Skin epidermis (tissue), 12 donors: ENCODE measurements around the gene NAT14.
"Not testable (repeated sequence)": the region's sequence is repeated elsewhere in the genome, so short reads cannot be mapped to it uniquely, and the experiment has no call there.

Source experiments
- H3K27ac ChIP-seq, 21 experiments: fragments of 200-600 bp; sonication (generic) in 11 of 21; one replicate each; pipeline ENCODE4 v1.5.0; 2020; ENCODE audit warnings: mild to moderate bottlenecking in 3 of 21, inconsistent platforms in 2 of 21, moderate library complexity in 2 of 21
- H3K4me3 ChIP-seq, 7 experiments: fragments of 200-600 bp; sonication (generic) in 2 of 7; one replicate each; pipeline ENCODE4 v1.5.0; 2020; ENCODE audit warnings: inconsistent platforms in 2 of 7, mild to moderate bottlenecking in 2 of 7, moderate library complexity in 1 of 7

Gene NAT14

GRCh38 chr19:55526216-55527196 is 41.5 kb downstream of the NAT14 start:
- Histone ChIP-seq H3K4me3 (no peak overlapping the region), H3K27ac (no peak overlapping the region)

GRCh38 chr19:55527197-55528029 is 42.4 kb downstream of the NAT14 start:
- Histone ChIP-seq H3K27ac (no peak overlapping the region), H3K4me3 (no peak overlapping the region)

- Histone ChIP-seq H3K27ac (no peak overlapping the region), H3K4me3 (no peak overlapping the region)
These were observed 43.2 kb downstream of the NAT14 start for GRCh38 chr19:55528030-55528803.

GRCh38 chr19:55529636-55530234 is 44.7 kb downstream of the NAT14 start:
- H3K4me3 ChIP-seq = no peak overlapping the region
- H3K27ac ChIP-seq = no peak overlapping the region

- H3K27ac ChIP-seq = no peak overlapping the region
- H3K4me3 ChIP-seq = no peak overlapping the region
These were observed 46.0 kb downstream of the NAT14 start for GRCh38 chr19:55530996-55531395.

DNA sequence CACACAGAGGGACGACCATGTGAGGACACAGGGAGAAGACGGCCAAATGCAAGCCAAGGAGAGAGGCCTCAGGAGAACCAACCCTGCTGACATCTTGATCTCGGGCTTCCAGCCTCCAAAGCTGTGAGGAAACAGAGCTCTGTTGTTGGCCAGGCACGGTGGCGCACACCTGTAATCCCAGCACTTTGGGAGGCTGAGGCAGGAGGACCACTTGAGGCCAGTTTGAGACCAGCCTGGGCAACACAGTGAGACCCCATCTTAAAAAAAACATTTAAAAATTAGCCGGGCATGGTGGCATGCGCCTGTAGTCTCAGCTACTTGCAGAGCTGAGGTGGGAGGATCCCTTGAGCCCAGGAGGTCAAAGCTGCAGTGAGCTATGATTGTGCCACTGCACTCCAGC is 49.3 kb downstream of the NAT14 start:
- not testable (repeated sequence) for H3K27ac ChIP-seq, H3K4me3 ChIP-seq

DNA sequence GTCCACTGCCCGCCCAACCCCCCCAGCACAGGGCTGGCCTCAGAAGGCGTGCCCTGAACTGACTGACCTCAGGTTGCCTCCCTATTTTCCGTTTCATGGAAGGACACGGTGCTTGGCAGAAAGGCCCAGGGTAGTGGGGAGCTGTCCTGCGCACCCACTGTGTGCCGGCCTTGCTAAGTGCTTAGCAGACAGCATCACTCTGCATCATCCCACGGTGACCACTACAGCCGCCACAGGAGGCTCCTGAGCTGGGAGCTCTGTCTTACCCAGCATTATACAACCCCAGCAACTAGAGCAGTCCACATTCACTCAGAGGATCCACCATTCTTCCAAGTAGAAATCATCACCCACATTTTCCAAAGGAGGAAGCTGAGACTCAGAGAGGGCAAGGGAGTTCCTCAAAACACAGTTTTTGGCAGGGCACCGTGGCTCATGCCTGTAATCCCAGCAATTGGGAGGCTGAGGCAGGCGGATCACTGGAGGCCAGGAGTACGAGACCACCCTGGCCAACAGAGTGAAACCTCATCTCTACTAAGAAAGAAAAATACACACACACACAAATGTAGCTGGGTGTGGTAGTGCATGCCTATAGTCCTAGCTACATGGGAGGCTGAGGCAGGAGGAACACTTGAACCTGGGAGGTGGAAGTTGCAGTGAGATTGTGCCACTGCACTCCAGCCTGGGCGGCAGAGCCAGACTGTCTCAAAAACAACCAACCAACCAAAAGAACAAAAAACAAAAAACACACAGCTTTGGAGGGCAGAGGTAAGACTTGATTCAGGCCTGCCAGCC is 50.4 kb downstream of the NAT14 start:
- Histone ChIP-seq H3K4me3 (no peak overlapping the region), H3K27ac (no peak overlapping the region)

GRCh38 chr19:55535965-55536350 is 51.0 kb downstream of the NAT14 start:
- Histone ChIP-seq H3K4me3 (no peak overlapping the region), H3K27ac (no peak overlapping the region)

GRCh38 chr19:55536366-55536765 is 51.4 kb downstream of the NAT14 start:
- no peak overlapping the region for H3K27ac ChIP-seq
- H3K4me3 ChIP-seq = no peak overlapping the region
